SU-DHL-6 (cell line): ENCODE results near the gene RARB.

ENCODE experiments used
- EZH2phosphoT487 ChIP-seq: fragments of 200-600 bp; sonication (generic), shearing (Covaris generic); conservative IDR thresholded peaks from 2 replicates; pipeline ENCODE4 v1.6.1; 2018; ENCODE audit warnings: mild to moderate bottlenecking, antibody characterized with exemption, low read length, moderate library complexity, mixed read lengths
- TF ChIP-seq, protein P1 (sequence below): fragments of 200-600 bp; sonication (generic); IDR thresholded peaks from one replicate; pipeline ENCODE4 v1.5.1; 2017; ENCODE audit warnings: antibody characterized with exemption, mild to moderate bottlenecking, low read length, moderate library complexity; ENCODE audit not compliant: insufficient read depth, poor library complexity, severe bottlenecking

DNA sequence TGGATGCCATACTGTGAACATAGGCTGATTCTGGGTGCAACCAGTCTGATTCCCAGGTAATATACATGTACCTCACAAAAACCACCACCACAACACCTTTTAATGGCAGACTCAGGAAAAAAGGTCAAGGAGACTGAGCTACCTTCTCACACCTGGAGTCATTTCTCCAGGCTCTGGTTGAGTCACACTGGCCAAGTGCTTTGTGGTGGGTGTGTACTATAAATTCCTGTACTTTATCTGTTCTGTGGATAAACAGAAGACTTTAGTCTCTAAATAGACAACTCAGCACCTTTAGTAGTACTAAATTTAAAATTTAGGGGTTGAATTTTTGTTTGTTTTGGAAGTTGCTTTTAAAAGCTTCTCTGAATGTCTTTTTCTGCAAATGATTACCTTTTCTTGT, 190.0 kb downstream of the RARB start:
- TF ChIP-seq, protein P1, sequence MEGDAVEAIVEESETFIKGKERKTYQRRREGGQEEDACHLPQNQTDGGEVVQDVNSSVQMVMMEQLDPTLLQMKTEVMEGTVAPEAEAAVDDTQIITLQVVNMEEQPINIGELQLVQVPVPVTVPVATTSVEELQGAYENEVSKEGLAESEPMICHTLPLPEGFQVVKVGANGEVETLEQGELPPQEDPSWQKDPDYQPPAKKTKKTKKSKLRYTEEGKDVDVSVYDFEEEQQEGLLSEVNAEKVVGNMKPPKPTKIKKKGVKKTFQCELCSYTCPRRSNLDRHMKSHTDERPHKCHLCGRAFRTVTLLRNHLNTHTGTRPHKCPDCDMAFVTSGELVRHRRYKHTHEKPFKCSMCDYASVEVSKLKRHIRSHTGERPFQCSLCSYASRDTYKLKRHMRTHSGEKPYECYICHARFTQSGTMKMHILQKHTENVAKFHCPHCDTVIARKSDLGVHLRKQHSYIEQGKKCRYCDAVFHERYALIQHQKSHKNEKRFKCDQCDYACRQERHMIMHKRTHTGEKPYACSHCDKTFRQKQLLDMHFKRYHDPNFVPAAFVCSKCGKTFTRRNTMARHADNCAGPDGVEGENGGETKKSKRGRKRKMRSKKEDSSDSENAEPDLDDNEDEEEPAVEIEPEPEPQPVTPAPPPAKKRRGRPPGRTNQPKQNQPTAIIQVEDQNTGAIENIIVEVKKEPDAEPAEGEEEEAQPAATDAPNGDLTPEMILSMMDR, result no peak
- TF ChIP-seq EZH2phosphoT487, result no peak
